GM11168 (cell line): Measurements from ENCODE around the gene FOXA3.

Source experiments
- in situ Hi-C: fragments of 300-500 bp; cut with MboI; formaldehyde crosslinking; loops from one replicate; pipeline ENCODE4 v1.12.0; 2022; ENCODE audit warnings: low sequenced_read_pairs; ENCODE audit not compliant: unreplicated experiment

The FOXA3 gene

GRCh38 chr19:45863840-45864628 is at the start of gene FOXA3:
TSS of gene FOXA3 (plus strand) at chr19:45864326. CDS start at chr19:45864457, 131 bp downstream.
- in situ Hi-C loops = no loop called here

- in situ Hi-C loops = no loop called here
Observed at GRCh38 chr19:45814851-45815480, 49.2 kb upstream of the FOXA3 start, which contains the start of gene RSPH6A. TSS of gene RSPH6A (minus strand) at chr19:45815308. CDS start at chr19:45815176, 132 bp downstream.

- in situ Hi-C loops = no loop called here
Observed at GRCh38 chr19:45815481-45816216, 48.5 kb upstream of the FOXA3 start.

- in situ Hi-C loops = no loop called here
Observed at GRCh38 chr19:45816236-45817009, 47.7 kb upstream of the FOXA3 start.

- in situ Hi-C loops = no loop called here
Observed at GRCh38 chr19:45817010-45817724, 47.0 kb upstream of the FOXA3 start.

- in situ Hi-C loops = no loop called here
Observed at GRCh38 chr19:45817725-45818301, 46.3 kb upstream of the FOXA3 start.

GRCh38 chr19:45819769-45820168 is 44.4 kb upstream of the FOXA3 start:
- in situ Hi-C loops = no loop called here

- in situ Hi-C loops = no loop called here
Observed at GRCh38 chr19:45820413-45821102, 43.6 kb upstream of the FOXA3 start.

GRCh38 chr19:45821103-45821521 is 43.0 kb upstream of the FOXA3 start:
- in situ Hi-C loops = no loop called here

- in situ Hi-C loops = no loop called here
Observed at GRCh38 chr19:45821570-45821969, 42.6 kb upstream of the FOXA3 start.

GRCh38 chr19:45822716-45823115 is 41.4 kb upstream of the FOXA3 start:
- in situ Hi-C loops = no loop called here

- in situ Hi-C loops = no loop called here
Observed at GRCh38 chr19:45823182-45823581, 40.9 kb upstream of the FOXA3 start.

GRCh38 chr19:45824041-45824471 is 40.1 kb upstream of the FOXA3 start:
- in situ Hi-C loops = no loop called here

- in situ Hi-C loops = no loop called here
Observed at GRCh38 chr19:45824531-45825262, 39.4 kb upstream of the FOXA3 start.

- in situ Hi-C loops = no loop called here
Observed at GRCh38 chr19:45825263-45825605, 38.9 kb upstream of the FOXA3 start.

- in situ Hi-C loops = no loop called here
Observed at GRCh38 chr19:45825917-45826893, 37.9 kb upstream of the FOXA3 start.

GRCh38 chr19:45826934-45827333 is 37.2 kb upstream of the FOXA3 start:
- in situ Hi-C loops = no loop called here
